ENCODE measurements around the gene VRK1. TPM values are rescaled to one million over a fixed set of nuclear protein-coding genes. Genes with fewer than 3 reads are reported as not detected.
"Not testable (repeated sequence)": the region's sequence is repeated elsewhere in the genome, so short reads cannot be mapped to it uniquely, and the experiment has no call there.

VRK1 gene, protein sequence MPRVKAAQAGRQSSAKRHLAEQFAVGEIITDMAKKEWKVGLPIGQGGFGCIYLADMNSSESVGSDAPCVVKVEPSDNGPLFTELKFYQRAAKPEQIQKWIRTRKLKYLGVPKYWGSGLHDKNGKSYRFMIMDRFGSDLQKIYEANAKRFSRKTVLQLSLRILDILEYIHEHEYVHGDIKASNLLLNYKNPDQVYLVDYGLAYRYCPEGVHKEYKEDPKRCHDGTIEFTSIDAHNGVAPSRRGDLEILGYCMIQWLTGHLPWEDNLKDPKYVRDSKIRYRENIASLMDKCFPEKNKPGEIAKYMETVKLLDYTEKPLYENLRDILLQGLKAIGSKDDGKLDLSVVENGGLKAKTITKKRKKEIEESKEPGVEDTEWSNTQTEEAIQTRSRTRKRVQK
- 6.8 TPM for total RNA-seq
- long read RNA-seq, partial matches to known transcripts, result 1 of 6 reads
- long read RNA-seq, other reads (novel, unspliced or antisense), result 2 of 6 reads

DNA sequence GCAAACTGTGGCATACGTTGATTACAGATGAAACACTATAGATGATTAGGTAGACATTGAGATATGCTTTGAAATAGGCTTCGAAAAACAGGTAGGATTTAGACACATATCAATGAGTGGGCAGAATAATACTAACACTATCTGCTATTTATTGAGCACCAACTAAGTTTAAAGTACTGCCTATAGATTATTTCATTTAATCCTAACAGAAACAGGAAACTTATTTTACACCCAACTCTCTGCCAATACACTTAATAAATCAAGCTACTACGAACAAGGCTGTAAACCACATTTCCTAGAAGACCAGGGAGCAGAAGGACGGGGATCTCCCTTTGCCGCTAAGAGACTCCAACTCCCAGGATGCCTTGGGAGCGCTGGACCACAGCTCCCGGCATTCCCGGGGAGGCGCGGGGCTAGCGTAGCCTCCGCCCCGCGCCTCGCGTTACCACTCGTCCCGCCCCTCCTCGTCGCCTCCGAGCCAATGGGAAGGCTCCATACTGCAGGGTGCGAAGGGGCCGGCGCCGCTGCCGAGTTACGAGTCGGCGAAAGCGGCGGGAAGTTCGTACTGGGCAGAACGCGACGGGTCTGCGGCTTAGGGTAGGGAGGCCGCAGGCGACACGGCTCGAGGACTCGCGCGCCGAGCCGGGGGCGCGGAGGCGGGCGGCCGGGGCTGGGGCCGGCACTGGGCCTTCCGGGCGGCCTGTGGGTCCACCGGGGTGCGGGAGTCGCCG, at the start of gene VRK1:
Gene VRK1, plus strand, starts transcription at position 532 of the 731 bp plus-strand sequence. CDS start 36,090 bp downstream, outside the sequence.
- intact Hi-C loops (cut with micrococcal nuclease), result no loop called here
- ATAC-seq (peak; percentile 100), DNase-seq (peak; percentile 98)

DNA sequence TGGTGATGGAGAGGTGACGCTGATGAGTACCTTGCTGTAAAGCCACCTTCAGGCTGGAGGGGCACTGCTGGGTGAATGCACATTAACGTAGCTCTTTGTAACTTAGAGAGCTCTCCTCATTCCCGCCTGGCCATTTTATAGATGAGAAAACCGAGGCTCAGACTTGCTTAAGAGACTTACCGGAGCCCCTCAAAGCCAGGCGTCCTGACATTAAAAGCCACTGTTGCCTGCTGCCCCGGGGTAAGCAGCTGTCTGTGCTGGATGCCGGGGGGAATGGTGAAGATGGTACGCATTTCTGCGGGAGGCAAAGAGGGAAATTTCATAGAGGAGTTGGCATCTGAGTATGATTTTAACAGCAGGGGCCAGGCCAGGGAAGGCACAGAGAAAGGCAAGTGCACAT, 49.6 kb upstream of the VRK1 start:
- DNase-seq (no peak), ATAC-seq (no peak)
- intact Hi-C loops (cut with micrococcal nuclease), result no loop called here

DNA sequence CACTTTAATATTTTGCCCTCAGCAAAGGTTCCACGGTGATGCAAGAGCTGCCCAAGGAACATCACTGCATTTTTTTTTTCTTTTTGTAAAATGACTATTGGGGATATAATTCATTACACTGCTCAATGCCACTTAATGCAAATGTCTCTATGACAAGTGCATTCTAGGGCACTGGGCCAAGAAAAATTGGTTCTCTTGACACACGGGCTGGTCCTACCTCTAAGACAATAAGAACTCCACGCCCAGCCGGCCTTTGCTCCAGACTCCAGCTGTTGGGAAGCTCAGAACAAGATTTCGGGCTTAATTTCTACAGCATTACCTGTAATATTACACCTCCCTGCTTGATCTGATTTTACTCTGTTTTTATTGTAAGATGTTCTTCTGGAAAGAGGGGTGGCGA, 48.8 kb upstream of the VRK1 start:
- DNase-seq (no peak), ATAC-seq (no peak)
- intact Hi-C loops (cut with micrococcal nuclease), result no loop called here

DNA sequence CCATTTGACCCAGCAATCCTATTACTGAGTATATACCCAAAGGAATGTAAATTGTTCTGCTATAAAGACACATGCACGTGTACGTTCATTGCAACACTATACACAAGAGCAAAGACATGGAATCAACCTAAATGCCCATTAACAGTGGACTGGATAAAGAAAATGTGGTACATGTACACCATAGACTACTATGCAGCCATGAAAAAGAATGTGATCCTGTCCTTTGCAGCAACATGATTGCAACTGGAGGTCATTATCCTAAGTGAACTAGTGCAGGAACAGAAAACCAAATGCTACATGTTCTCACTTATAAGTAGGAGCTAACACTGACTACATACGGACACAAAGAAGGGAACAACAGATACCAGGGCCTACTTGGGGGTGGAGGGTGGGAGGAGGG, 45.7 kb upstream of the VRK1 start:
- intact Hi-C loops (cut with micrococcal nuclease), result no loop called here

DNA sequence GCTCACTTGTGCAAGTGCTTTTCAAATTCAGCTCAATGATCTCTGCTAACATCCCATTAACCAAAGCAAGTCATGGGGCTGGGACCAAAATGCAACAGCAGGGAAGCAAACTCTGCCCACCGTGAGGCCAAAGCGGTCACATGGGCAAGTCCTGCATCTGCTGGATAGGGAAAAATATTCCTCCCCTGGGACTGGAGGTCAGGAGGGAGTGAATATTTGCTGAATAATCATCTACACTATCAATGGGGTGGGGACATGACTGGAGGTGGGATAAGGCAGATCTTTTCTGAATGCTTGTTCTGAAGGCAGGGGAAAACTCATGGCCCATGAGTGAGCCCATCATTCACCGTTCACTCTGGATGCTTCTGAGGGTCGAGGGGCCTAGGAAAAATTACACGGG, 45.1 kb upstream of the VRK1 start:
- DNase-seq, result no peak

More for the DNA sequence above, 45.7 kb upstream of the VRK1 start:
- DNase-seq (no peak), ATAC-seq (no peak)

DNA sequence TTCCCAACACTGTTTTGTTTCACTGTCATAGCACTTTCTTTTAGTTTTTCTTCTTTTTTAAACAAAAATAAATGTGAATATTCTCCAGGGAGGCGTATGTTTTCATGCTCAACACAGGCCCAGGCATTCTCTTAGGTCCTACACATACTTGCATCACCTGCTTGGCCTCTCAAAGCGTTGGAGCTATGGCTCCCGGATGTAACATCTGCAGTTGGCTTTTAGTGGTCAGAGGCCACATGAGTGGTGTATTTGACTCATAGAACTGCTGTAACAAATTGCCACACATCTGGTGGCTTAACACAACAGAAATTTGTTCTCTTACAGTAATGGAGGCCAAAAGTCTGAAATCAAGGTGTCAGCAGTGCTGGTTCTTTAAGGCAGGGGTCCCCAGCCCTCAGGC, 44.6 kb upstream of the VRK1 start:
- DNase-seq (no peak), ATAC-seq (no peak)
- intact Hi-C loops (cut with micrococcal nuclease), result no loop called here

More for the DNA sequence above, 45.1 kb upstream of the VRK1 start:
- no peak for ATAC-seq
- intact Hi-C loops (cut with micrococcal nuclease), result no loop called here

DNA sequence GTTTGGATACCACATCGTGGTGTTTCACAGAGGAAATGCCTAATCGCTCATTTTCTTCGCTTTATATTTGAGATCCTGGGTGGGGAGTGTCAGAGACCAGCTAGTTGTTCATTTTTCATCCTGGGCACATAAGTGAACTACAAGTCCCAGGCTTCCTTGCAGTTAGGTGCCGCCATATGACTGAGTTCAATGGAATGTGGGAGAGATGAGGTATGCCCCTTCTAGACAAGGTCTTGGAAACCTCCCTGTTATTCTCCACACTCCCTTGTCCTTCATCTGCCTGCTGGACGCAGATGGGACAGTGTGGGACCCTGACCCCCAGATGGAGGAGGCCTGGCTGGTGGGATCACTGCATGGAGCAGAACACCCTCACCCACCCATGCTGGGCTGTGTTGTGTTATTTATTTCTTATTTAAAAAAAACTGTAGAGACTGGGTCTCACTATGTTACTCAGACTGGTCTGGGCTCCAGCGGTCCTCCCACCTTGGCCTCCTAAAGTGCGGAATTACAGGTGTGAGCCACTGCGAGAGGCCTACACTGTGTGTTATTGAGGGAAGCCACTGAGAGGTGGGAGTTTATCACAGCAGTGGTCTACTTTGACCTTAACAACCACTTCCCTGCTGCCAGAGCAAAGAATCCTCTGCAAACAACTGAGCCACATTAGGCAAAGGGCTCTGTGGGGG, 42.9 kb upstream of the VRK1 start:
- intact Hi-C loops (cut with micrococcal nuclease), result no loop called here
- DNase-seq (no peak), ATAC-seq (no peak)

DNA sequence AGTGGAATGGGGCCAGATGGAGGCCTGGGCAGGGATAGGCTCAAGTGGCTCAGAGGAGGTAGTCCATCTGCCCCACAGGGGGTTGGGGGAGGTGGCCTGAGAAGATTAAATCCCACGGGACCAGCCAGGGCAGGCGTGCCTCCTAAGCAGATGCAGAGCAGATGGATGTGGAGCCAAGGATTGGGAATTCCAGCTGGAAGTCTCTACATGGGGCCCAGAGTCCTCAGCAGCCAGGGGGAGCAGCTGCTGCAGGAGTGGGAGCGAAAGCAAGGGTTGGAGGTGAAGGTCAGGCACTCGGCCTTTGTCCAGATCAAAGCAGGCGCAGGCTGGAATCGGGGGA, 42.4 kb upstream of the VRK1 start:
- intact Hi-C loops (cut with micrococcal nuclease), result no loop called here
- ATAC-seq, result no peak

DNA sequence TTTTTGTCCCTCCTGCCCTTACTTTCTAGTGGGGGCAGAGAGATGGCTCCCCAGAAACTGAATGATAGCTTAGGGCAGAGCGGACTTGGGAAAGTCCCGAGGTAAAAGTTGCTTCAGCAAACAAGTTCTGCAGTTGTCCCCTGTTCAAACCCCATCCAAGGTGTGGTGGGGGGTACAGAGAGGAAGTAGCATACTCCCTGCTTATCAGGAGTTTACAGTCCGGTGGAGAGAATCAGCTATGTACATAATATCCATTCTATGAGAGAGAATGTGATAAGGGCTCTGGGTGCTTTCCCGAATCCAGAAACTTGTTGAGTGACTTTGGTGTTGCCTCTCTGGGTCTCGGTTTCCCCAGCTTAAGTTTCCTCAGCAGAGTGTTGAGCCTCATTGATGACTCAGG, 40.4 kb upstream of the VRK1 start:
- no peak for ATAC-seq
- intact Hi-C loops (cut with micrococcal nuclease), result no loop called here
- no peak for DNase-seq

More for the DNA sequence above, 42.4 kb upstream of the VRK1 start:
- no peak for DNase-seq

DNA sequence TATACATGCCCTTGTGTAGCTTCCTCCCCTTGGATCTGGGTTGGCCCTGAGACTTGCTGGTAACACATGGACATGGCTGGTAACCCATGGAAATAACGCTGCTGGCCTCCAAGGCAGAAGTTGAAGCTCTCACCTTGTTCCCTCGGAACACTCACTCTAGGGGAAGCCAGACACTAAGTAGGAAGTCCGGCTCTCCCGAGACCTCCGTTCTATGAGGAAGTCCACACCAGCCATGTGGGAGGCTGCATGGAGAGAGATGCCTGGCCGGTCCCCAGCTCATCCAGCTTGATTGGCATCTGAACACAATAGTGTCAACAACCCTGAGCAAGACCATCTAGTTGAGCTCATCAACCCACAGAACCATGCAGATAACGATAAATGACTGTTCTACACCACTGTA, 39.7 kb upstream of the VRK1 start:
- DNase-seq, result no peak
- ATAC-seq, result no peak
- intact Hi-C loops (cut with micrococcal nuclease), result no loop called here

DNA sequence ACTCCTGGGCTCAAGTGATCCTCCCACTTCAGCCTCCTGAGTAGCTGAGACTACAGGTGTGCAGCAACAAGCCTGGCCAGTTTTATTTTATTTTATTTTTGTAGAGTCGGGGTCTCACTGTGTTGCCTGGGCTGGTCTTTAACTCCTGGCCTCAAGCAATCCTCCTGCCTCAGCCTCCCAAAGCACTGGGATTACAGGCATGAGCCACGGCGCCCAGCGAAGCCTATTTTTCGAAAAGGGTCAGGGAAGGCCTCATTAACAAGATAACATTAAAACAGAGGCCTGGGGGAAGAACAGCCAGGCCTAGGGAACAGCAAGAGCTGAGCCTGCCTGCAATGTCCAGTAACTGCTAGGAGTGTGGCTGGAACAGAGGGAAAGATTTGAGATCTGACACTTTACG, 36.1 kb upstream of the VRK1 start:
- no peak for ATAC-seq
- no peak for DNase-seq
- intact Hi-C loops (cut with micrococcal nuclease), result no loop called here

DNA sequence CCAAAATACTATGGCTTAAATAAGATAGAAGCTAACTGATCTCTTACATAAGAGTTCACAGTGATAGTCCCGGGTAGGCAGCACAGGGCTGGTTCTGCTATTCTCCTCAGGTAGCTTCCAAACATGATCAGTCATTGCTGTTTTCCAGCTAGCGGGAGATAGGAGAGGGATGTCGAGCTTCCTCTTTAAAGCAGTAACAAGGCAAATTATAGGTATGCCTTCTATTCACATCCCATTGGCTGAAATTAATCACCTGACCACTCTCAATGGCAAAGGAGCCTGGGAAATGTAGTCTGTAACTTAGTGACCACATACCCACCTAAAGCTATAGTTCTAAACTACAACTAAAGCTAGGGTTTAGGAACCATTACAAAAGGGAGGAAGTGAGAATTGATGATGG, 34.5 kb upstream of the VRK1 start:
- DNase-seq, result no peak
- peak; percentile 41 for ATAC-seq
- intact Hi-C loops (cut with micrococcal nuclease), result no loop called here

DNA sequence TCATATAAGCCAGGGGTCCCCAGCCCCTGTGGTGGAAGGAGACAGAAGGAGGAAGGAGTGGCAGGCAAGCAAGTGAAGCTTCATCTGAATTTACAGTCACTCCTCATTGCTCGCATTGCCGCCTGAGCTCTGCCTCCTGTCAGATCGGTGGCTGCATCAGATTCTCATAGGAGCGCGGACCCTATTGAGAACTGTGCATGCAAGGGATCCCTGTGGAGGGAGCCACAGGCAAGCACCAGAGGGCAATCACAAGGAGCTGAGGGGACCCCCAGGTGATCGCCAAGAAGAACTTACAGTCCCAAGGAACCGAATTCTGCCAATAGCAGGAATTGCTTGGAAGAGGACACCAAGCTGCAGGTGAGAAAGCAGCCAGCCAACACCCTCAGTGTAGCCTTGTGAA, 33.2 kb upstream of the VRK1 start:
- intact Hi-C loops (cut with micrococcal nuclease), result no loop called here
- ATAC-seq, result no peak
- no peak for DNase-seq

DNA sequence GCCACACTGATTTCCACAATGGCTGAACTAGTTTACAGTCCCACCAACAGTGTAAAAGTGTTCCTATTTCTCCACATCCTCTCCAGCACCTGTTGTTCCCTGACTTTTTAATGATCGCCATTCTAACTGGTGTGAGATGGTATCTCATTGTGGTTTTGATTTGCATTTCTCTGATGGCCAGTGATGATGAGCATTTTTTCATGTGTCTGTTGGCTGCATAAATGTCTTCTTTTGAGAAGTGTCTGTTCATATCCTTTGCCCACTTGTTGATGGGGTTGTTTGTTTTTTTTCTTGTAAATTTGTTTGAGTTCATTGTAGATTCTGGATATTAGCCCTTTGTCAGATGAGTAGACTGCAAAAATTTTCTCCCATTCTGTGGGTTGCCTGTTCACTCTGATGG, 32.0 kb upstream of the VRK1 start:
- intact Hi-C loops (cut with micrococcal nuclease); ATAC-seq; DNase-seq: not testable (repeated sequence)

DNA sequence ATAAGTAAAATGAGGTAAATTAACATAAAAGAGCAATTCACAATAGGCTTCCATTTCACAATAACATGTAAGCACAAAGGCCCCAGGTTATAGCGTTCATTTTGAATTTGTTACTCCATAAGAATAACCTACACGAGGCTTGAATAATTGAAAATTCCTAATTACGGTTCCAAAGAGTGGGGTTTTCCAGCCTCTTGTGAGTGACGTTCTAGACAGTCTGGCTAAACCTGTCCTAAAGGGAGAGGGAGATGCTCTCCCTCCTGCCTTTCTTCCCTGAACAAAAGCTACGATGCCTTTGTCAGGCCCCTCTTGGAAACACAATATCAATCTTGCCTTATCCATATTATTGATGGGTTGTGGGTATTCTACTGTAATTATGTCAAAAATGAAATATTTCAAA, 24.3 kb upstream of the VRK1 start:
- no peak for ATAC-seq
- no peak for DNase-seq
- intact Hi-C loops (cut with micrococcal nuclease), result no loop called here

DNA sequence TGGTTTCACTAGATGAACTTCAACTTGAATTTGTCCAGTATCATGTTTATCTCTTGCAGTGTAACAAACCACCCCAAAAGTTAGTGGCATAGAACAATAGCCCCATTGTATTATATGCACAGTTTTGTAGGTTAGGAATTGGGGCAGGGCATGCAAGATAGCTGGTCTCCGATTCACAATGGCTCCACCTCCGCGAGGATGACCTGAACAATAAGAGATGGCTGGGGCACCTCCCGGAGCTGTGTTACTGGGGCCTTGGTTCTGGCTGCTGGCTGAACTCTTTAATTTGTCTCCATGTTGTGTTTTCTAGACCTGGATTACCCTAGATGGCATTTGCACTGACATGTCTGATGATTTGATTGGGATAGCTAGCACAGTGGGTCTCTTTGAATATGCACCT, 20.4 kb upstream of the VRK1 start:
- intact Hi-C loops (cut with micrococcal nuclease), result no loop called here
- ATAC-seq, result no peak
- no peak for DNase-seq

DNA sequence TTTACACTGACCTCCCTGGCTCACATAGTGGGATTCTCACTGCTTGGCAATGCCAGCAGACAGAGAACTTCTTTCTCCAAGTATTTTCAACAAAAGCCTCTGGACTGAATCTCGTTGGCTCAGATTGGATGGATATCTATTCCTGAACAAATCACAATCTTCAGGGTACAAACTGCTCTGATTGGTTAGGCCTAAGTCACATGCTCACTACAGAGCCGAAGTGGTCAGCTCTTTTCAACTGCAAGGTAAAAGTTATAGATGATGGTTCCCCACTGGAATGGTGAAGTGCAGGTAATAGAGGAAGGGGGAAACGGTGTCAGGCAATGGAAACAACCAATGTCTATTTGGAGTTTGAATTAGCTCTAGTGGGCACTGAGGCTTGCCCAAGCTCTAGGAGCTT, 16.7 kb upstream of the VRK1 start:
- ATAC-seq (no peak), DNase-seq (no peak)
- intact Hi-C loops (cut with micrococcal nuclease), result no loop called here

DNA sequence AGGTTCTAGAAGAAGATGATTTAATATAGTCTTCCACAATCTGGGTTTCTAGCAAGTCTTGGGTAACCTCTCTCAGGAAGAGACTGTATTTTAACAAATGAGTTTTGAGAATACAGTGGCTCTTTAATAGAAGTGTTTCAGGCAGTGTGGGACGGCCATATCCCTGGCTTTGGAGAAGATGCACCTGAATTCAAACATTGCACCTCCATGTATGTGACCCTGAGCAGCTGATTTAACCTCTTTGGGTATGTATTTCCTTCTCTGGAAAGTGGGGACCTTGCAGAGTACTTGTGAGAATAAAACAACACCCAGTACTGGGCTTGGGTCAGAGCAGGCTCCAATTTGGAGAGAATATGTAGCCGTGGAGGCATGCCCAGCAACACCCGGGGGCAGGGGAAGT, 15.8 kb upstream of the VRK1 start:
- DNase-seq (no peak), ATAC-seq (no peak)
- intact Hi-C loops (cut with micrococcal nuclease), result no loop called here

DNA sequence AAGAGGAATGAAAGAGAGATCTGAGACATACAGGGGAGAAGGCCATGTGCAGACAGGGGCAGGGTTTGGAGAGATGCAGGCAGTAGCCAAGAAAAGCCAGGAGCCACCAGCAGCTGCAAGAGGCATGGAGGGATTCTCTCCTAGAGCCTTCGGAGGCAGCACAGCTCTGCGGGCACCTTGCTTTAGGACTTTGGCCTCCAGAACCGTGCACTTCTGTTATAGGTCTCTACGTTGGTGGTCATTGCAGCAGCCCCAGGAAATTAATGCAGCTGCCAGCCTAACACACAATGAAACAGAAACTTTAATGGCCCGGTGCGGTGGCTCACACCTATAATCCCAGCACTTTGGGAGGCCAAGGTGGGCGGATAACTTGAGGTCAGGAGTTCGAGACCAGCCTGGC, 14.7 kb upstream of the VRK1 start:
- intact Hi-C loops (cut with micrococcal nuclease), result no loop called here
- no peak for ATAC-seq
- DNase-seq, result no peak
